GM19043 (cell line): ENCODE results near the gene DNAJC7.
"Not testable (repeated sequence)": the region's sequence is repeated elsewhere in the genome, so short reads cannot be mapped to it uniquely, and the experiment has no call there.

Source experiments
- ATAC-seq: cut with Tn5 transposase; IDR thresholded peaks from one replicate; pipeline ENCODE4 v1.9.1; 2021; ENCODE audit warnings: low read depth; ENCODE audit not compliant: unreplicated experiment

The DNAJC7 gene

DNA sequence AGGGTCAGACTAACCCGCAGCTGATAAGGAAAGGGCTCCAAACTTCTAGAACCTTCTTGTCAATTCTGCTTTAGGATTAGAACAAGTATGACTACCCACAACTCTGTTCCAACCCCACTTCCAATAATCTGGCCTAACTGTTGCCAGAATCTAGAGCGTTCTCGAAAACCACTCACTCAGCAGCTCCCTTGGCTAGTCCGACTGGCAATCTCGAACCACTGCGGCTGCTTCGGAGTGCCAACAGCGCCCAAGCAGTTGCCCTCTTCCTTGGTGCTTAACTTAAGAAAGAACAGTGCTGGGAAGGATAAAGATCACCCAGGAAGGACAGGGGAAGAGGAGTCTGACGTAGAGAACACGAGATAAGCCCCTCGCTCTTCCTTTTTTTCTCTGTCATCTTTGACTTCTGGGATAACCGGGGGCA, 818 bp downstream of the DNAJC7 start:
- no peak for ATAC-seq

DNA sequence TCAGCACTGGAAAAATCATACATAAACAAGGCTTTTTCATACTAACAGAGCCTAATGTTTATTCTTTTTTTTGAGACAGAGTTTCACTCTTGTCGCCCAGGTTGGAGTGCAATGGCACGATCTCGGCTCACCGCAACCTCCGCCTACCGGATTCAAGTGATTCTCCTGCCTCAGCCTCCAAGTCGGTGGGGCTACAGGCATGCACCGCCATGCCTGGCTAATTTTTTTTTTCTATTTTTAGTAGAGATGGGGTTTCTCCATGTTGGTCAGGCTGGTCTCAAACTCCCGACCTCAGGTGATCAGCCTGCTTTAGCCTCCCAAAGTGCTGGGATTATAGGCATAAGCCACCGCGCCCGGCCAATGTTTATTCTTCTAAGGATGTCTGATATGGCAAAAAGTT, 3.5 kb downstream of the DNAJC7 start:
- not testable (repeated sequence) for ATAC-seq

DNA sequence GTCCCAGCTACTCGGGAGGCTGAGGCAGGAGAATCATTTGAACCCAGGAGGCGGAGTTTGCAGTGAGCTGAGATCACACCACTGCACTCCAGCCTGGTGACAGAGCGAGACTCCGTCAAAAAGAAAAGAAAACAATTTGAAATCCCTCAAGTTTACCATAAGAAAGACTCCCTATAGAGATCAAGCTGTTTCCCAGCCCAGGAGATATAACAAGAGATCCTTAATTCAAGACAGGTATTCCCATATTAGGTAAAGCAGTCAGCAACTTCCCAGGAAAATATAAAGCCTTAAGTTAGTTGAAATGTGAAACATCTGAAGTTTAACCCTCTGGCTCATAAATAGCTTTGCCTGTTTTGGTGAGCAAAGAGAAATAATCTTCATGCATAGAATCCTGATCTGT, 4.9 kb downstream of the DNAJC7 start:
- ATAC-seq, result not testable (repeated sequence)

DNA sequence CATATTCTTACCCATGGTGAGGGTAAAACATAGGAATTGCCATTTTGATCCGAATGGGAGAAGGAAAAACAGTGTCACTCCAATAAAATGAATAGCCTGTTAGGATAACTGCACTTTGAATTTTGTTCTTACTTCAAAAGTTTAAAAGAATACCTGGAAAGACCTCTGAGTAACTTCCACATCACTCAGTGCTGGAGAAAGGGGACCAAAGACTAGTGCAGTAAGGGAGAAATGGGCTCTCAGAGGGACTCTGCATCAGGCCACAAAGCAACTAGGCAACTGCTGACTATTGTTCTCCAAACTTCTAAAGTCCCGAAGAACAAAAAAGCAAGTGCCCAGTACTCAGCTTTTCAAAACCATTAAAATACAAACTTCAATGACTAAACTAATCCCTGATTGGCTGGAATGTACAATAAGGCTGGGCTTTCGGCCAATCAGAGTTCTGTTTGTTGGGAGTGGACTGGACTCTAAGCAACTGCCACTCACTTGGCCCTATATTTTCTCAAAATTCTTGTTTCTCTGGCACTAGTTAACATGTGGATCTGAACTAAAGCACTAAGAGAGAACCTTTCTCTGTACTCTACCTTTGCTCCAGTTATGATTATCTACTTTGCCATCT, 6.2 kb downstream of the DNAJC7 start:
- no peak for ATAC-seq

DNA sequence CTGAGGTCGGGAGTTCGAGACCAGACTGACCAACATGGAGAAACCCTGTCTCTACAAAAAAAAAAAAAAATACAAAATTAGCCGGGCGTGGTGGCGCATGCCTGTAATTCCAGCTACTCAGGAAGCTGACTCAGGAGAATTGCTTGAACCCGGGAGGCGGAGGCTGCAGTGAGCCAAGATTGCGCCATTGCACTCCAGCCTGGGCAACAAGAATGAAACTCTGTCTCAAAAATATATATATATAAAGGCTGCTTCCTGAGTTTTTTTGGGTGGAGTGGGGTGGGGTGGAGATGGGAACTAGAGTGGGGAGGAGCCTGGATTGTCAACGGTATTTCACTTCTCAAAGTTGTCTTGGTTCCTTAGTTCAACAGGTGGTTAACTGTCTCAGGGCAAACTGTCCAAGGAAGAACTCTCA, 7.0 kb downstream of the DNAJC7 start:
- ATAC-seq, result not testable (repeated sequence)

DNA sequence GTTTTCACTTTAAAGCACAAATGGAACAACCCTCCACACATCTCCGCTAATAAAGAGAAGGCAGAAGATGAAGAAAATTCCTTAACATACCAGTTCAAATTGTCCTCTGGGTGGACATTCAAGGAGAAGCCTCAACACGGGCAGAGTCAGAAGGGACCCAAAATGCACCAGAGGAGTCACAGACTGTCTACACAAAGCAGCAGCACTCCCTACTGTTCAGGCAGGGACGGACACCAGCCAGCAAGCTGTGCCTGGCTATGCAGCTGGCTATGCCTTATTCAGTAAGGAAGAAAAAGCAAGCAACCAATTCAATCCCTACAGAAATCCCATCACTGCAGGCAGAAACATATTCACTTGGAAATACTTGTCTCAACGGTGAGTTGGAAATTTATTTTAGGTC, 8.1 kb downstream of the DNAJC7 start:
- no peak for ATAC-seq

DNA sequence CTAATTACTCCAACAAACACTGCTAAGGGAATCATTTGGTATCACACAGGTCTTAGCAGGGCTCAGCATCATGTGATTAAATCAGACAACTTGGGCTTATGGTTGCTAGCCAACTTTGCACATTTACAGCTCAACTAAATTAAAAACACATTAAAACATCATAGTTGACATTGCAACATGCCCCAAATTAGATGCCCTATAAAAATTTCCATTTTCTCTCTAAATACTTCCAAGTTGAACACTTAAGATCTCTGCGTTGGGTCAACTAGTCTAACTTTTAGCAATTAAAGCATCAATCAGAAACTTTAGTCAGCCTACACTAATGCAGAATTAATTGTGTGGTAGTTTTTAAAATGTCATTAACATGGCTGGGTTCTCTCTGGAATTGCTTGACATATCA, 12.1 kb downstream of the DNAJC7 start:
- ATAC-seq, result no peak

DNA sequence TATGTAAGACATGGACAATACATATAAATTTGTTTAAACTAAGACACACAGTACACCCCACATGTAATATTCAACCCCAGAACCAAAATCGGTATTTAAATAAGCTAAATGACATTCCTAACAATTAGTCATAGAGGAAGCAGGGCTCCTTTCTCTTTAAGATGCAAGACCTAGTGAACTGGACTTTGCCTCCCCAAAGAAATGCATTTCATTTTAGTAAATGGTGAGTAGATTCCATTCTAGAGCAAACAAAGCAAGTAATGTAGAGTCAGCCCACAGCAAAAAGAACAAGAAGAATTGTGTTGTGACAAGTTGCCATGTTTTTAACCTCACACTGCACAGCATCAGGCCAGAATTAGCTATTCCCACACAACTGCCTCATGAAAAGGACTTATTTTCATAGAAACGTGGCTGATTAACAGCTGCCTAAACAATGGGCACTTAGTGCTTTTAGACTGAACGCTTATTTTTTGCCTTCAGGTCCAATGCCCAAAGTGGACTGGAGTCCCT, 14.4 kb downstream of the DNAJC7 start:
- no peak for ATAC-seq

DNA sequence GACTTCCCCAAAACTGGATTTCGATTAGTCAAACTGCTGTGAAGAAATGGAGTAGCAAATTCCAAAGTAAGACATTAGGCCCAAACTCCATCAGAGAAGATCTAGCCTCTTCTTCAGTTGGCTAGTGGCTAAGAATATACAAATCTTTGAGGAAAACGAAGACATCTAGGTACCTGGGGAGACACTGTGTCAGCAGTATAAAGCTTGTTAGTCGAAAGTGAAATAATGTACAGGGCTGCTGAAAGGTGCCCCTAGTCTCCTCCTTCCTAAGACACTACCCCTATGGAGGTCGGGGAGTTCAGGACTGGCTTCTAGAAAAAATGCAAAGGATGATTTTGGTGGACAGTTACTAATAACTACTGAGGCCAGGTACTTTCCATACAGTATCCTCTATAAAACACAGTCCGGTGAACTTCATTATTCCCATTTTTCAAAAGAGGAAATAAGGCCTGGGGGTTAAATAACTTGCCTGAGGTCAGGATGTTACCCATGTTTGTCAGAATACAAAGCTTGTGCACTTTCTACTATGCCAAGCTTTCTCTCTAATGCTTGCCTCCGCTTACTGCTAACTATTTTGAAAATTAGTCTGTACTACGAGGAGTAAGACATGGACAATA, 15.0 kb downstream of the DNAJC7 start:
- no peak for ATAC-seq

DNA sequence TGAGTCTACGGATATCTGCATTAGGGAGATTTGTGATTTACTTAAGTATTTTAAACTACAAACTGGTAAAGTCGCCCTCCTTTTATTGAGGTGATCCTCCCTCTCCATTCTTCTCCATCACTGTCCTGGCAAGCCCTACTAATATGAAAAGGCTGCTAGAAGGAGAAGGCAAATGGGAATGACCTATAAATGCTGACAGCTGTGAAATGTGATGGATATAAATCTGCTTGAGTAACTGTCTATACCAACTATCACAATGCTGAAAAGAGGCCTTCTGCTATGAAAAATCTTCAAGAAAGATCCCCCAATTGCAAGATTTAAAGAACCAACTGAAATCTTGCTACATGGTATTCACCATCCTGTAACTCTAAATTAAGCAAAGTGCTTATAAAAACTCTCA, 15.5 kb downstream of the DNAJC7 start:
- no peak for ATAC-seq

DNA sequence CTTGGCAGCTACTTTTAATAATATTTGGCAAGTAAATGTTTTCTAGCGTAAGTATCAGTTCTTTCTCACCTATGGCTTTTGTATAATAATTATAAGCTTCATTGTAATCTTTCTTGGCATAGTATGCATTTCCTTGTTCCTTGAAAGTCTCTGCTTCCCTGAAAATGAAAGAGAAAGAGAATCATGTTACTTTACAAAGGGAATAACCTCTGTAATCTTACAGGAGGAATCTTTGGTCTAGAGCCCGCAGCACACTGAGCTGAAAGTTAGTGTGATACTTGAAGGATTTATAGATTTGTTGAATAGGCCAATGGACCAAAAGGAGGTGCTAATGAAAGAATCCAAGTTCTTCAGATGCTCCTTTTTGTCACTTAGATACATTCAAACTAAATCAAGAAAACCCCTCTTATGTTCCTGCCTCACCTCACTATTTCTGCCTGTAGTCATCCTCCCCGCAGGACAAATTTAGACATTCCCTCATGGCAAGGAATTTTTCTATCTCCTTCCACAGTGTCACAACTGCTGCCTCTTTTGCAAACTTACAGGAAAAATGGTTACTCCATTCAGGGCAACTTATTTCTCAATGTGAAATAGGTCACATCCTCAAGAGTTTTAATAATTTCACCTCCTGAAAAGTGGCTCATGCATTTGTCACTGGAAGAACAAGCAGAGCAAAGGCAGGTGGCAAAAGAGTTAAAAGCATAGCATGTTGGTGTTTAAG, 16.7 kb downstream of the DNAJC7 start:
- no peak for ATAC-seq

DNA sequence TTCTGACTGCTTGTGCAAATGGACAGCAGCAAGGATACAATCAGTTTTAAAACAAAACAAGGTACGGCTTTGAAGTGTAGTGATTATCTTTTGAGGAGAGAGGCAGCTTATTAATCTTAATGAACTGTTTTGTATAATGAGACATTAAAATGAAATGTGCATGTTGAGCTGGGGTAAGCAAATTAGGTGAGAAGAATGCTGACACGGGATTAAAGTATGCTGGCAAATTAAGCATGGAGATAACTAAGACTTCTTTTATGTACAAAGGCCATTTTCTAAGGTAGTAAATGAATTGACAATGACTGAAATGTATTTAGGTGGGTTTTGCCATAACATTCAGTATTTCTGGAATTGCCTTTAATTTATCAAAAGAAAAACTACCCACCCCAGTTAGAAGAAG, 18.7 kb downstream of the DNAJC7 start:
- ATAC-seq, result no peak

DNA sequence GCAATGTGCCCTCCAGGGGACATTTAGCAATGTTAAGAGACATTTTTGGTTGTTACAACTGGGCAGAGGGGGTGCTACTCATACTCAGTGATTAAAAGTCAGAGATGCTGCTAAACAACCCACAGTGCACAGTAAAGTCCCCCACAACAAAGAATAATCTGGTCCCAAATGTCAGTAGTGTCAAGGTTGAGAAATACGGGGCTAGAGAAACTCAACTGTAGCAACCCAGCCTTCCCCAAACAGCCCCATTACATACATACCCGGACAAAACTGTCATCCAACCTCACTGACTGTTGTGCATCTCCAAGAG, 20.4 kb downstream of the DNAJC7 start:
- no peak for ATAC-seq

DNA sequence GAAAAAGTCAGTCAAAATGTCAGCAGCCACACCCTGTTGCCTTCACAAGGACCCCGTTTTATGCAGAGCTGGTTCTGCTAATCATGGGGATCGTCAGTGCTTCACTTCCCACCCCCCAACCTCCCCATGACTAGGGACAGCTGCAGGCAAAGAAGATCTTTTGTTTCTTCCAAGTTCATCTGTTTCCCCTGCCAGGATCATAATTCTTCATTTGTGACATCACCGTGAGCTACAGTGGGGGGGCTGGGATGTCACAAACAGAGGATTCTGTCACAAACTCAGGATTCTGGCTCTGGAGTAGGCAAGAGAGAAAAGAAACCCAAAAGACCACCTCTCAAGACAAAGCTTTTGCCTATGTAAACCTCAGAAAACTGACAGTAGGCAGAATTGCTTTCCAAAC, 24.7 kb downstream of the DNAJC7 start:
- no peak for ATAC-seq

DNA sequence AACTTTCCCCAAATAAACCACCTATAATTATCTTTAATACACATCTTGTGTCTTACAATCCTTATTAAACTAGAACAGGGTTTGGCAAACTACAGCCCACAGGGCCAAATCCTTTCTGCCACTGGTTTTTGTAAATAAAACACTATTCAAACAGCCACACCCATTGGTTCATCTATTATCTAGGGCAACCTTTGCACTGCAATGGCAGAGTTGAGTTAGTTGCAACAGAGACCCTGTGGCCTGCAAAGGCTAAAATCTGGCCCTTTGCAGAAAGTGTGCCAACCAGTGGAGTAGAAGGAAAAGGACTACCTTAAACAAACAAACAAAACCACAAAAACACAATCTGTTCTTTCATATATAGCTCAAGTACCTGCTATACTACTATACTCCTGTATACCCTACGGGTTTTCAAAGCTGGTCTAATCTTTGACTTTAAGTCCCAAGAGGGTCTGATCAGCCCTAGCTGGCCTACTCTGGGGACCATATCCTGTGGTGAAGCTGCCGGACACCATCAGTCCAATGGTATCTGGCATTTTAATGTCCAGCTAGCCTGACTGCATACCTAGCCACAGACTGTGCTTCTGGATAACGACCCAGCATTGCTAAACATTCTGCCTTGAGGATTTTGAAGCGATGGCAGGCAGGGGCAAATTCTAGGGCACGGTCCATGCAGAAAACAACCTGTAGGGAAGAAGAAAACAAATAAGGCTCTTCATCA, 27.4 kb downstream of the DNAJC7 start:
- ATAC-seq, result no peak

DNA sequence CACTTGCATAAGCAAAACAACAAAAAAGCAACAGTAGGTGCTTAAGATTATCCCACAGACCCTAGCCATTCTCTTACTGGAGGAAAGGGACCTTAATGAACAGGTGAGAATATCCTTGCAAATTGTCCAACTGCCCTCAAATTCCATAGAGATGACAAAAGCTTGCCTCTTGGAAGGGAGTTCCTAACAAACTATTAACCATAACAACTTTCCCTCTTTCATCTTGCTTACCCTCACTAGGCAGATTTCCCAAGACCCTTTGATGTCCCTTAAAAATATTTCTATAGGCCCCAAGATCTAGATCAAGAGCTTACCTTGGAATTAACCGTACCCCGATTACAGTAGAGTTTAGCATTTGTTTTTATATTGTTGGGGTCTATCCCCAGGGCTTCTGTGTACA, 28.8 kb downstream of the DNAJC7 start:
- no peak for ATAC-seq

DNA sequence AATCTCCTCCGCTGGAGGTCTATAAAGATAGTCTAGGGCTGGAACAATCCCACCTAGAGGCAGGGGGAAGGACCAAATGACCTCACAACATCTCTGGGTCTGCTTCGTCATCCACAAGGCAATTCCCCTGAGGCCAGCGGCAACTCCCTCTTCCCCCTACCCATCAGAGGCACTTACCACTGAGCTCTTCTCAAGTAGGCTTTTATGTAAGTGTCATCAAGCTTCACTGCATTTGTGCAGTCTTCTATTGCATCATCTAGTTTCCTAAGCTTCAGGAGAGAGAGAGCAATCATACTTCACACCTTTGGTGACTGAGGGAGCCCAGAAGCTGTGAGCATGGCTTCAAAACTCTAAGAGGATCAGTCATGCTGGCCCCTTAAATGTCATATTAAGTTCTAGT, 29.6 kb downstream of the DNAJC7 start:
- no peak for ATAC-seq

DNA sequence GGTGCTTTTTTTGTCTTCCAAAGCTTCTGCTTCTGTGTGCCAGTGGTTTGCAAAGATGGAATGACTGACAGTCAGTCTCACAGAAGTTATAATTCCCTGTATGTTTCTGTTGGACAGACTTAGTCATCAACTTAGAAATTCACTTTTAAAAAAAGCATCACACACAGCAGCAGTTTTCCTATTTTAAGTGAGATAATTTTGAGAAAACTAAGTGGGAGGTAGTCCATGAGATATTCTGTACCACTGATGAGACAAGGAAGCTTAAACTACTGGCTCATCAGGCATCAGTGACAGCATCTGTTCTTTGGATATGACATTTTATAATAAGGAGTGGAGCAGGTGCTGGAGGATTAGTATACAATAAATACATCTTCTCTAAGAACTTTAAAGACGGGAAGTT, 30.6 kb downstream of the DNAJC7 start:
- no peak for ATAC-seq

DNA sequence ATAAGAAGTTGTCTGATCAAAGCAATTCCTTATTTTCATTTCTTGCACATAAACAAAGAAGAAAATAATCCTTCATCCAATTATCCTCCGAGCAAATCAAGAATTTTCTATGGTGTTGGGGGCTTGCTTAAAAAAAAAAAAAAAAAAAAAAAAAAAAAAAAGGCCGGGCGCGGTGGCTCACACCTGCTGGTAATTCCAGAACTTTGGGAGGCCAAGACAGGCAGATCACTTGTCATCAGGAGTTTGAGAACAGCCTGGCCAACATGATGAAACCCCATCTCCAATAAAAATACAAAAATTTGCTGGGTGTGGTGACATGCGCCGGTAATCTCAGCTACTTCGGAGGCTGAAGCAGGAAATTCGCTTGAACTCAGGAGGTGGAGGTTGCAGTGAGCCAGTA, 31.3 kb downstream of the DNAJC7 start:
- ATAC-seq, result no peak

DNA sequence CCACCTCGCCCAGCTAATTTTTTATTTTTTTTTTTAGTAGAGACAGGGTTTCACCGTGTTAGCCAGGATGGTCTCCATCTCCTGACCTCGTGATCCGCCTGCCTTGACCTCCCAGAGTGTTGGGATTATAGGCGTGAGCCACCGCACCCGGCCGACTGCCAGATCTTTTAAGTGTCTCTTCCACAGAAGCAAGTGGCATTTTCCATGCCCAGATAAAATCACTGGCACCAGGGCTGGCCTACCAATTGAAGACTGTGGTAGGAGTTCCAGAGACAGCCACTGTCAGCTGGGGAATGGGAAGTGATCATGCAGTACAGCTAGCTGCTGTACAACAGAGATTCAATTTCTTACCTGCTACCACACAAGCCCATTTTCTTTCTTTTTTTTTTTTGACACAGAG, 32.8 kb downstream of the DNAJC7 start:
- ATAC-seq, result no peak

DNA sequence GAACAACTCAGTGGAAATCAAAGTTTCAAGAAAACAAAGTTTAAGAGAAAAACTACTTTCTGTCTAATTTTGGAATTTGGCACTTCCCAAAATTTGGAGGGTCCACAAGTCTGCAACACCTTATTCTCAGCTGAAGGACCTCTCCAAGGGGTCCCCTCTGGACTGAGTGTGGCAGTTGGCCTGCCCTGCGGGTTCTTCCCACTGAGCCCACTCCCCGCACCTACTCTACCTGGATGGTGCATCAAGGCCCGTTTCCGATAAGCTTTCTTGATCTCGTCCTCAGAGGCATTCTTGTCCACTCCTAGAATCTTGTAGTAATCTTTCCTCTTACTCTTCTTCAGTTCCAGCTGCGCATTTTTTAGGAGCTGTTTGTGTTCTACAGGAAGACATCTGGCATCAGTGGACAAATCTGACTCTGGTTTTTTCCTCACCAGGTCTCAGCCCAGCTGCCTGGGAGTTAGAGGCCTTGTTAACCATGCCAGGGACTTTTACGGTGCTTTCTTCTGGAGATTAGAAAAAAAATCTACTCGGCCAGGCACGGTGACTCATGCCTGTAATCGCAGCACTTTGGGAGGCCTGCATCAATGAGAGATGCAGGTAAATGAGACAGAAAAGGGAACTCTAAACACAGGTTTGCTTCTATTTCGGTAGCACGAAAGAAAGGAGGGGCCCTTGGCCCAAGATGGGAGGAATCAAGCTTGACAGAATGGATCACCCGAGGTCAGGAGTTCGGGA, 35.0 kb downstream of the DNAJC7 start:
- no peak for ATAC-seq
